SK-N-MC (cell line): ENCODE data around the gene AGAP4.
"Not testable (repeated sequence)": the region's sequence is repeated elsewhere in the genome, so short reads cannot be mapped to it uniquely, and the experiment has no call there.

Experiments used
- DNase-seq: peaks from one replicate; pipeline ENCODE4 v3.0.0-alpha.2; 2011; ENCODE audit warnings: low read depth, low spot score
- H3K27ac ChIP-seq: fragments of 200-600 bp; sonication (generic); 2 replicates; pipeline ENCODE4 v1.5.1; 2016; ENCODE audit warnings: mixed run types
- H3K36me3 ChIP-seq: fragments of 200-600 bp; sonication (generic); 2 replicates; pipeline ENCODE4 v1.6.1; 2017; ENCODE audit warnings: antibody characterized with exemption, low read length, mixed read lengths; ENCODE audit not compliant: insufficient read depth
- H3K4me3 ChIP-seq: fragments of 200-600 bp; sonication (generic); 2 replicates; pipeline ENCODE4 v1.5.1; 2016
- H3K9ac ChIP-seq: fragments of 200-600 bp; sonication (generic); 2 replicates; pipeline ENCODE4 v1.8.0; 2017; ENCODE audit warnings: mixed run types, mixed read lengths; ENCODE audit not compliant: insufficient read length
- H3K9me3 ChIP-seq: fragments of 200-600 bp; sonication (generic); 2 replicates; pipeline ENCODE4 v1.6.1; 2017; ENCODE audit warnings: low read depth, mild to moderate bottlenecking, antibody characterized with exemption, low read length, moderate library complexity, mixed read lengths

The AGAP4 gene

DNA sequence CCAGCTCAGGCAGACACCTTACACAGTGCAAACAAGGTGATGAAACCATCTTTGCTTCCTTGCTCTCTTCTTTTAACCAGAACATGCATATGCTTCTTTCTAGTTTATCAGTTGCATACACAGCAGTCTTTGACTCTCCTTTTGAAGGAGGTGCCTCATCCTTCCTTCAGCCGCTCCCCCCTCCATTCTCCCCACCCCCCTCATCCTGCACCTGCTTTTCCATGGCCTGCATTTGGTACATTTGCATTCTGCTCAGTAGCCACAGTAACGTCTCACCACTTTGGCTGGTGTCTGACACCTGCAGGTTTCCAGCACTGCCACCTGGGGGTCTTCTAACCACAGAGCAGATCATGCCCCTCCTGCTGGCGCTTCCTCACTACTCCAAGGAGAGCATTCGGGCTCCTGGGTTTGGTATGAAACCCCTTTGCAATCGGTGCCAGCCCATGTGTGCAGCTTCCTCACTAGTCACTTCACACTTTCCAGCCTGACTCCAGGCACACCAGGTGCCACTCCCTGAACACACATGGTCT lies 60.0 kb downstream of the AGAP4 start:
- H3K9me3 ChIP-seq, DNase-seq, H3K4me3 ChIP-seq, H3K36me3 ChIP-seq, H3K9ac ChIP-seq, H3K27ac ChIP-seq: not testable (repeated sequence)

DNA sequence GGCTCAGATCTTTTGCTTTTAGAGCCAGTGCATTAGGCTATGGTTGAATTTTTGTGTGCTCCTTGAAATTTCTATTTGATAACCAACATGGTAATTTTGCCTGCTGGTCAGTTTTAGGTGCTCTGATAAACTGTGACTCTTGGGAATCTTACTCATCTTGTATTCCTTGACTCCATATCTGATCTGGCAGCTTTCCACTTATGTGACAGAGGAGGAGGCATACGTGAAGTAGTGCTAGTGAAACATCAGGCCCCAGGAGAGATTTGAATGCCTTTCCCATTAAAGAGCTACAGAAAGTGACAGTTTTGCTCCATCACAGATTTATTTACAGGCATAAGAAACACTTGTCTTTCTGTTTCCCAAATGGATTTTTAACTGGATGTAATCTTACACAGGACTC lies 61.1 kb downstream of the AGAP4 start:
- H3K4me3 ChIP-seq, H3K9ac ChIP-seq, H3K27ac ChIP-seq, DNase-seq, H3K9me3 ChIP-seq, H3K36me3 ChIP-seq: not testable (repeated sequence)
